HCT116 (cell line): ENCODE measurements around the gene APOL6. TPM values are rescaled to one million over a fixed set of nuclear protein-coding genes. Genes with fewer than 3 reads are reported as not detected.

ENCODE experiments used
- ATAC-seq: fragments of 200-7000 bp; cut with Tn5 transposase; 2 replicates; pipeline ENCODE4 v1.9.1; 2020; ENCODE audit warnings: mild to moderate bottlenecking, moderate library complexity
- BruUV-seq: library from RNA; stranded (reverse); fragments of 400-500 nt; replicated peaks from 2 replicates; lab custom pipeline; 2021; lab: Mats Ljungman, UMichigan
- CTCF ChIA-PET: fragments of 300-600 bp; sonication (Branson Sonifier 250); formaldehyde crosslinking; loops from one replicate; lab custom pipeline; 2021; ENCODE audit warnings: antibody characterized with exemption; lab: Charles Lee
- POLR2A ChIA-PET: fragments of 300-600, 350-600 bp; sonication (Branson Sonifier 250); formaldehyde crosslinking; loops from one replicate; lab custom pipeline; 2021; ENCODE audit warnings: antibody characterized with exemption; lab: Charles Lee
- RAD21 ChIA-PET, 2 experiments: fragments of 300-600 bp; sonication (Branson Sonifier 250); formaldehyde crosslinking; loops; one replicate each; lab custom pipeline; 2023; ENCODE audit warnings: low total read pairs in 2 of 2; ENCODE audit not compliant: uncharacterized antibody in 2 of 2, unreplicated experiment in 2 of 2, low non-redundant PET in 1 of 2; lab: Charles Lee
- DNase-seq: peaks from one replicate; pipeline ENCODE4 v3.0.0-alpha.2; 2010; ENCODE audit warnings: low read depth, low spot score
- H2AFZ ChIP-seq: fragments of 200-600 bp; shearing (Covaris generic), sonication (generic); 2 replicates; pipeline ENCODE4 v1.6.1; 2017; ENCODE audit warnings: low read depth, mixed run types, mixed read lengths, antibody characterized with exemption, low read length; ENCODE audit not compliant: poor library complexity, severe bottlenecking
- H3K27ac ChIP-seq: 2 replicates; pipeline ENCODE4 v1.5.1; 2012; ENCODE audit warnings: low read depth, low read length
- H3K27me3 ChIP-seq: fragments of 200-600 bp; sonication (generic); 2 replicates; pipeline ENCODE4 v1.6.1; 2016; ENCODE audit warnings: mixed run types, low read length, mixed read lengths; ENCODE audit not compliant: insufficient read depth
- H3K36me3 ChIP-seq, 2 experiments: fragments of 200-500 bp in 1 of 2; fragments of 200-600 bp in 1 of 2; sonication (Bioruptor generic) in 1 of 2; sonication (generic) in 1 of 2; 2 replicates each; pipeline versions ENCODE4 v1.5.1 to v1.6.1; 2014 to 2016; ENCODE audit warnings: low read length in 2 of 2, inconsistent platforms in 1 of 2, mixed read lengths in 1 of 2, mixed run types in 1 of 2; ENCODE audit not compliant: insufficient read depth in 2 of 2, control insufficient read depth in 1 of 2
- H3K4me1 ChIP-seq, 2 experiments: fragments of 200-600 bp in 1 of 2; sonication (generic) in 1 of 2; 2 replicates each; pipeline versions ENCODE4 v1.5.1 to v1.6.1; 2012 to 2017; ENCODE audit warnings: low read length in 2 of 2, inconsistent platforms in 1 of 2, mild to moderate bottlenecking in 1 of 2, mixed read lengths in 1 of 2, mixed run types in 1 of 2, moderate library complexity in 1 of 2; ENCODE audit not compliant: insufficient read depth in 2 of 2, control insufficient read depth in 1 of 2
- H3K4me2 ChIP-seq: fragments of 200-600 bp; sonication (generic); 2 replicates; pipeline ENCODE4 v1.6.1; 2017; ENCODE audit warnings: mixed run types, low read length, mixed read lengths
- H3K4me3 ChIP-seq, 2 experiments: fragments of 200-600 bp in 1 of 2; sonication (generic) in 1 of 2; replicated peaks in 1 of 2; 2 replicates each; pipeline ENCODE4 v1.5.1; 2011 to 2016; ENCODE audit warnings: low read length in 2 of 2, control low read depth in 1 of 2, low read depth in 1 of 2, mild to moderate bottlenecking in 1 of 2, mixed read lengths in 1 of 2, mixed run types in 1 of 2
- H3K79me2 ChIP-seq: fragments of 200-600 bp; sonication (generic); 2 replicates; pipeline ENCODE4 v1.6.1; 2017; ENCODE audit warnings: mild to moderate bottlenecking, mixed run types, low read length, moderate library complexity, mixed read lengths; ENCODE audit not compliant: insufficient read depth
- H3K9ac ChIP-seq: fragments of 200-600 bp; sonication (generic); 2 replicates; pipeline ENCODE4 v1.6.1; 2016; ENCODE audit warnings: low read length, mixed read lengths
- H3K9me2 ChIP-seq: fragments of 200-600 bp; sonication (generic), shearing (Covaris generic); 2 replicates; pipeline ENCODE4 v1.6.1; 2017; ENCODE audit warnings: mixed run types, mild to moderate bottlenecking, moderate library complexity; ENCODE audit not compliant: insufficient read depth
- H3K9me3 ChIP-seq, 2 experiments: fragments of 200-500 bp in 1 of 2; fragments of 200-600 bp in 1 of 2; sonication (Bioruptor generic) in 1 of 2; sonication (generic) in 1 of 2; 2 replicates each; pipeline ENCODE4 v1.6.1; 2014 to 2017; ENCODE audit warnings: low read length in 2 of 2, mixed read lengths in 2 of 2, inconsistent platforms in 1 of 2, low read depth in 1 of 2, mild to moderate bottlenecking in 1 of 2, mixed run types in 1 of 2, moderate library complexity in 1 of 2; ENCODE audit not compliant: control insufficient read depth in 1 of 2, insufficient read depth in 1 of 2
- H4K20me1 ChIP-seq: fragments of 200-600 bp; sonication (generic), shearing (Covaris generic); 2 replicates; pipeline ENCODE4 v1.6.1; 2017; ENCODE audit warnings: mixed run types, mild to moderate bottlenecking, moderate library complexity; ENCODE audit not compliant: insufficient read depth
- CBX3 ChIP-seq: IDR thresholded peaks from 2 replicates; pipeline ENCODE4 v1.6.1; 2012; ENCODE audit warnings: low read depth
- CEBPB ChIP-seq: IDR thresholded peaks from 2 replicates; pipeline ENCODE4 v1.6.1; 2012; ENCODE audit warnings: low read depth
- ELF1 ChIP-seq: IDR thresholded peaks from 2 replicates; pipeline ENCODE4 v1.6.1; 2012; ENCODE audit warnings: low read depth, borderline replicate concordance
- EZH2 ChIP-seq: fragments of 200-600 bp; sonication (generic); IDR thresholded peaks from 2 replicates; pipeline ENCODE4 v1.6.1; 2017; ENCODE audit warnings: antibody characterized with exemption, mixed run types
- EZH2phosphoT487 ChIP-seq: fragments of 200-600 bp; IDR thresholded peaks from 2 replicates; pipeline ENCODE4 v1.6.1; 2018; ENCODE audit warnings: antibody characterized with exemption, borderline replicate concordance
- FOSL1 ChIP-seq: IDR thresholded peaks from 2 replicates; pipeline ENCODE4 v1.6.1; 2012; ENCODE audit warnings: low read depth
- JUND ChIP-seq: IDR thresholded peaks from 2 replicates; pipeline ENCODE4 v1.6.1; 2012
- POLR2AphosphoS5 ChIP-seq: IDR thresholded peaks from 2 replicates; pipeline ENCODE4 v1.6.1; 2011; ENCODE audit warnings: mild to moderate bottlenecking, low read depth, low read length, moderate library complexity
- SP1 ChIP-seq: IDR thresholded peaks from 2 replicates; pipeline ENCODE4 v1.6.1; 2012; ENCODE audit warnings: low read depth
- SRF ChIP-seq: IDR thresholded peaks from 2 replicates; pipeline ENCODE4 v1.6.1; 2012; ENCODE audit warnings: low read depth
- TCF7L2 ChIP-seq: IDR thresholded peaks from 2 replicates; pipeline ENCODE4 v1.7.0; 2011; ENCODE audit warnings: borderline replicate concordance, inconsistent platforms; ENCODE audit not compliant: insufficient read depth, insufficient read length; ENCODE audit errors: extremely low read depth
- YY1 ChIP-seq: IDR thresholded peaks from 2 replicates; pipeline ENCODE4 v1.6.1; 2011; ENCODE audit warnings: low read length, low read depth, moderate library complexity, mild to moderate bottlenecking; ENCODE audit not compliant: insufficient replicate concordance; ENCODE audit errors: extremely low read depth
- ZFX ChIP-seq: fragments of 450-650 bp; IDR thresholded peaks from 2 replicates; pipeline ENCODE4 v1.6.1; 2017
- ZNF274 ChIP-seq: fragments of 200-500 bp; sonication (Bioruptor generic); IDR thresholded peaks from 2 replicates; pipeline ENCODE4 v1.6.1; 2014; ENCODE audit warnings: mild to moderate bottlenecking, low read depth, low read length, inconsistent platforms
- intact Hi-C: fragments of 100-400 bp; cut with micrococcal nuclease; formaldehyde crosslinking; loops from 2 replicates; pipeline ENCODE4 v1.10.0; 2022
- total RNA-seq: library from RNA; stranded (reverse); gene quantifications from one replicate; pipeline ENCODE4 v1.2.1, GENCODE V29; 2021; ENCODE audit not compliant: unreplicated experiment
- TF ChIP-seq, protein P1 (sequence below): IDR thresholded peaks from 2 replicates; pipeline ENCODE4 v1.6.1; 2012
- TF ChIP-seq, protein P2 (sequence below): IDR thresholded peaks from 2 replicates; pipeline ENCODE4 v1.6.1; 2011; ENCODE audit warnings: mild to moderate bottlenecking, low read length, moderate library complexity; ENCODE audit not compliant: insufficient replicate concordance; ENCODE audit errors: extremely low read depth
- TF ChIP-seq, protein P3 (sequence below): IDR thresholded peaks from 2 replicates; pipeline ENCODE4 v1.6.1; 2012; ENCODE audit warnings: low read depth

APOL6 gene
- total RNA-seq, 1 experiment from 2014 or later, result 0.84 TPM

DNA sequence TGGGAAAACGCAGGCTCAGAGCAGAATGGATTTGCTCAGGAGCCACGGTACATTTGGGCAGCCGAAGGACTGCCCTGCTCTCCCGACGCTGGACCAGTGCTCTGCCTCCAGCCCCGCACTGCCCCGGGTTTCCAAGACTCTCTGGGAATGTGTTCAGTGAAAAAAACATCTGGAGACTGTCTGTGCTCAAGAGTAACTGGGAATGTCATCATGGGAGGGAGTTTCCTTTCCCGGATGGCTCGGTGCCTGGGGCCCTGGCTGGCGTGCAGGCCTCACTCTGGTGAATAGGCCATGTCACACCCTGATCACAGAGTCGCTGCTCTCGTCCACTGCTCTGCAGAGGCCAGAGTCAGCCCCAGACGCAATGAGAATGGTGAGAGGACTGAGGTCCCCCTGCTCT is 9.8 kb upstream of the APOL6 start (continued):
- TF ChIP-seq ZNF274 (no peak), POLR2AphosphoS5 (no peak), CBX3 (no peak)
- TF ChIP-seq, protein P1, sequence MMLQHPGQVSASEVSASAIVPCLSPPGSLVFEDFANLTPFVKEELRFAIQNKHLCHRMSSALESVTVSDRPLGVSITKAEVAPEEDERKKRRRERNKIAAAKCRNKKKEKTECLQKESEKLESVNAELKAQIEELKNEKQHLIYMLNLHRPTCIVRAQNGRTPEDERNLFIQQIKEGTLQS, result no peak

DNA sequence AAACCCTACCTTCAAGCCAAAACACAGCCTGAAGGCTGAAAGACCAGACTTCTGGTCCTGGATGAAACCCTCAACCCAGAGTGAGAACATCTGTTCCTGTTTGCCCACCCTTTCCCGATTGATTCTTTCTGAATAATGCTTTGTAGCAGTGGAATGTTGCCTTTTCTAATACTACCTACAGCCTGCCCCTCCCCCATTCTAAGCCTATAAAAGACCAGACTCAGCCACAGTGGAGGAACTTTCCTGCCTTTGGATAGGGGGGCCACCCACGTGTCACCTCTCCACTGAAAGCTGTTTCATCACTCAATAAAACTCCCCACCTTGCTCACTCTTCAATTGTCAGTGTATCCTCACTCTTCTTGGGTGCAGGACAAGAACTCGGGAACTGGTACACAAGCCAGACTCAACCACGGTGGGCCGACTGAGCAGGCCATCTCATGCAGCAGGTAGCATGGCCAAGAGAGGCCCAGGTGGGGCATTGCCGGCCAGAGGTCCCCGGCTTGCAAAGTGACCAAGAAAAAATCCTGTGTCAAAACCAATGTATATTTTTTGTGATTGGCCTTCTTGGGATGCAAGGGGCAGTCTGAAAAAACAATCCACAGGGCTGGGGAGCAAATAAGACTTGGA is 6.6 kb upstream of the APOL6 start:
- no peak overlapping the region for H3K4me2 ChIP-seq
- DNase-seq (no peak), ATAC-seq (no peak)
- BruUV-seq, result no TSS peak
- intact Hi-C loops, result no loop called here
- no peaks in the 10 kb centered on the region for H3K36me3 ChIP-seq
- no peaks in the 10 kb centered on the region for H4K20me1 ChIP-seq
- TF ChIP-seq ELF1 (no peak), EZH2 (no peak), CBX3 (no peak), ZFX (no peak), SRF (no peak), JUND (no peak), YY1 (no peak), TCF7L2 (no peak), CEBPB (no peak), FOSL1 (no peak), POLR2AphosphoS5 (no peak), SP1 (no peak), EZH2phosphoT487 (no peak)
- TF ChIP-seq, protein P2, sequence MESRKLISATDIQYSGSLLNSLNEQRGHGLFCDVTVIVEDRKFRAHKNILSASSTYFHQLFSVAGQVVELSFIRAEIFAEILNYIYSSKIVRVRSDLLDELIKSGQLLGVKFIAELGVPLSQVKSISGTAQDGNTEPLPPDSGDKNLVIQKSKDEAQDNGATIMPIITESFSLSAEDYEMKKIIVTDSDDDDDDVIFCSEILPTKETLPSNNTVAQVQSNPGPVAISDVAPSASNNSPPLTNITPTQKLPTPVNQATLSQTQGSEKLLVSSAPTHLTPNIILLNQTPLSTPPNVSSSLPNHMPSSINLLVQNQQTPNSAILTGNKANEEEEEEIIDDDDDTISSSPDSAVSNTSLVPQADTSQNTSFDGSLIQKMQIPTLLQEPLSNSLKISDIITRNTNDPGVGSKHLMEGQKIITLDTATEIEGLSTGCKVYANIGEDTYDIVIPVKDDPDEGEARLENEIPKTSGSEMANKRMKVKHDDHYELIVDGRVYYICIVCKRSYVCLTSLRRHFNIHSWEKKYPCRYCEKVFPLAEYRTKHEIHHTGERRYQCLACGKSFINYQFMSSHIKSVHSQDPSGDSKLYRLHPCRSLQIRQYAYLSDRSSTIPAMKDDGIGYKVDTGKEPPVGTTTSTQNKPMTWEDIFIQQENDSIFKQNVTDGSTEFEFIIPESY, result no peak
- TF ChIP-seq, protein P1, result no peak
- TF ChIP-seq, protein P3, sequence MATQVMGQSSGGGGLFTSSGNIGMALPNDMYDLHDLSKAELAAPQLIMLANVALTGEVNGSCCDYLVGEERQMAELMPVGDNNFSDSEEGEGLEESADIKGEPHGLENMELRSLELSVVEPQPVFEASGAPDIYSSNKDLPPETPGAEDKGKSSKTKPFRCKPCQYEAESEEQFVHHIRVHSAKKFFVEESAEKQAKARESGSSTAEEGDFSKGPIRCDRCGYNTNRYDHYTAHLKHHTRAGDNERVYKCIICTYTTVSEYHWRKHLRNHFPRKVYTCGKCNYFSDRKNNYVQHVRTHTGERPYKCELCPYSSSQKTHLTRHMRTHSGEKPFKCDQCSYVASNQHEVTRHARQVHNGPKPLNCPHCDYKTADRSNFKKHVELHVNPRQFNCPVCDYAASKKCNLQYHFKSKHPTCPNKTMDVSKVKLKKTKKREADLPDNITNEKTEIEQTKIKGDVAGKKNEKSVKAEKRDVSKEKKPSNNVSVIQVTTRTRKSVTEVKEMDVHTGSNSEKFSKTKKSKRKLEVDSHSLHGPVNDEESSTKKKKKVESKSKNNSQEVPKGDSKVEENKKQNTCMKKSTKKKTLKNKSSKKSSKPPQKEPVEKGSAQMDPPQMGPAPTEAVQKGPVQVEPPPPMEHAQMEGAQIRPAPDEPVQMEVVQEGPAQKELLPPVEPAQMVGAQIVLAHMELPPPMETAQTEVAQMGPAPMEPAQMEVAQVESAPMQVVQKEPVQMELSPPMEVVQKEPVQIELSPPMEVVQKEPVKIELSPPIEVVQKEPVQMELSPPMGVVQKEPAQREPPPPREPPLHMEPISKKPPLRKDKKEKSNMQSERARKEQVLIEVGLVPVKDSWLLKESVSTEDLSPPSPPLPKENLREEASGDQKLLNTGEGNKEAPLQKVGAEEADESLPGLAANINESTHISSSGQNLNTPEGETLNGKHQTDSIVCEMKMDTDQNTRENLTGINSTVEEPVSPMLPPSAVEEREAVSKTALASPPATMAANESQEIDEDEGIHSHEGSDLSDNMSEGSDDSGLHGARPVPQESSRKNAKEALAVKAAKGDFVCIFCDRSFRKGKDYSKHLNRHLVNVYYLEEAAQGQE, result no peak
- H3K27ac ChIP-seq, result no peak overlapping the region
- H3K4me1 ChIP-seq, result peaks cover 10 to 27% of the 10 kb centered on the region in 2 experiments
- POLR2A ChIA-PET, result no interaction called here
- H3K4me3 ChIP-seq, result no peak overlapping the region
- H3K79me2 ChIP-seq, result no peaks in the 10 kb centered on the region
- no peaks in the 10 kb centered on the region for H3K9me3 ChIP-seq
- CTCF ChIA-PET, result interaction anchor here (1.7 kb wide), 1 partner anchor 10 kb away, joined by 6 read pairs; no protein-coding TSS in a partner anchor
- H2AFZ ChIP-seq, result no peak overlapping the region
- RAD21 ChIA-PET, result no interaction called here
- H3K9me2 ChIP-seq, result no peaks in the 10 kb centered on the region
- H3K27me3 ChIP-seq, result no peaks in the 10 kb centered on the region
- no peak overlapping the region for H3K9ac ChIP-seq
